ENCODE data around the gene ARHGEF38.

Gene ARHGEF38

GRCh38 chr4:105637408-105638176 lies 85.2 kb downstream of the ARHGEF38 start:
- H3K9ac ChIP-seq (ENCODE audit: low read depth in 1 of 2, low read length in 2 of 2): no peak overlapping the region
- H3K27me3 ChIP-seq (ENCODE audit: control insufficient read depth in 2 of 2, insufficient read depth in 2 of 2, low read length in 2 of 2): no peaks in the 10 kb centered on the region
- peak overlapping the region in 1 of 2 donors; percentile 13 for H3K27ac ChIP-seq (ENCODE audit: low read depth in 2 of 2, low read length in 2 of 2)
- H3K36me3 ChIP-seq (ENCODE audit: control insufficient read depth in 2 of 2, insufficient read depth in 2 of 2, low read length in 2 of 2): no peaks in the 10 kb centered on the region
- peaks cover 2 to 27% of the 10 kb centered on the region in 2 donors for H3K4me1 ChIP-seq (ENCODE audit: control insufficient read depth in 2 of 2, insufficient read depth in 2 of 2, low read length in 2 of 2)
- H3K4me3 ChIP-seq (ENCODE audit: low read length in 2 of 2): no peak overlapping the region
- H3K9me3 ChIP-seq (ENCODE audit: control insufficient read depth in 2 of 2, low read length in 2 of 2): no peaks in the 10 kb centered on the region

GRCh38 chr4:105641845-105642244 lies 89.4 kb downstream of the ARHGEF38 start:
- Histone ChIP-seq H3K27me3 (ENCODE audit: control insufficient read depth in 2 of 2, insufficient read depth in 2 of 2, low read length in 2 of 2) (no peaks in the 10 kb centered on the region), H3K4me3 (ENCODE audit: low read length in 2 of 2) (no peak overlapping the region), H3K9me3 (ENCODE audit: control insufficient read depth in 2 of 2, low read length in 2 of 2) (no peaks in the 10 kb centered on the region), H3K36me3 (ENCODE audit: control insufficient read depth in 2 of 2, insufficient read depth in 2 of 2, low read length in 2 of 2) (no peaks in the 10 kb centered on the region), H3K9ac (ENCODE audit: low read depth in 1 of 2, low read length in 2 of 2) (no peak overlapping the region), H3K4me1 (ENCODE audit: control insufficient read depth in 2 of 2, insufficient read depth in 2 of 2, low read length in 2 of 2) (peaks cover 2 to 4% of the 10 kb centered on the region in 2 donors), H3K27ac (ENCODE audit: low read depth in 2 of 2, low read length in 2 of 2) (no peak overlapping the region)

GRCh38 chr4:105644257-105644656 lies 91.8 kb downstream of the ARHGEF38 start:
- no peaks in the 10 kb centered on the region for H3K9me3 ChIP-seq (ENCODE audit: control insufficient read depth in 2 of 2, low read length in 2 of 2)
- H3K4me1 ChIP-seq (ENCODE audit: control insufficient read depth in 2 of 2, insufficient read depth in 2 of 2, low read length in 2 of 2): no peaks in the 10 kb centered on the region
- H3K36me3 ChIP-seq (ENCODE audit: control insufficient read depth in 2 of 2, insufficient read depth in 2 of 2, low read length in 2 of 2): no peaks in the 10 kb centered on the region
- no peaks in the 10 kb centered on the region for H3K27me3 ChIP-seq (ENCODE audit: control insufficient read depth in 2 of 2, insufficient read depth in 2 of 2, low read length in 2 of 2)
- no peak overlapping the region for H3K4me3 ChIP-seq (ENCODE audit: low read length in 2 of 2)
- H3K9ac ChIP-seq (ENCODE audit: low read depth in 1 of 2, low read length in 2 of 2): no peak overlapping the region
- no peak overlapping the region for H3K27ac ChIP-seq (ENCODE audit: low read depth in 2 of 2, low read length in 2 of 2)

- H3K27me3 ChIP-seq (ENCODE audit: control insufficient read depth in 2 of 2, insufficient read depth in 2 of 2, low read length in 2 of 2): no peaks in the 10 kb centered on the region
- H3K27ac ChIP-seq (ENCODE audit: low read depth in 2 of 2, low read length in 2 of 2): no peak overlapping the region
- H3K36me3 ChIP-seq (ENCODE audit: control insufficient read depth in 2 of 2, insufficient read depth in 2 of 2, low read length in 2 of 2): no peaks in the 10 kb centered on the region
- H3K4me1 ChIP-seq (ENCODE audit: control insufficient read depth in 2 of 2, insufficient read depth in 2 of 2, low read length in 2 of 2): no peaks in the 10 kb centered on the region
- no peaks in the 10 kb centered on the region for H3K9me3 ChIP-seq (ENCODE audit: control insufficient read depth in 2 of 2, low read length in 2 of 2)
- H3K4me3 ChIP-seq (ENCODE audit: low read length in 2 of 2): no peak overlapping the region
- no peak overlapping the region for H3K9ac ChIP-seq (ENCODE audit: low read depth in 1 of 2, low read length in 2 of 2)
Measured at GRCh38 chr4:105645440-105645839, 93.0 kb downstream of the ARHGEF38 start.

- Histone ChIP-seq H3K9me3 (ENCODE audit: control insufficient read depth in 2 of 2, low read length in 2 of 2) (no peaks in the 10 kb centered on the region), H3K9ac (ENCODE audit: low read depth in 1 of 2, low read length in 2 of 2) (no peak overlapping the region), H3K4me3 (ENCODE audit: low read length in 2 of 2) (no peak overlapping the region), H3K27me3 (ENCODE audit: control insufficient read depth in 2 of 2, insufficient read depth in 2 of 2, low read length in 2 of 2) (no peaks in the 10 kb centered on the region), H3K36me3 (ENCODE audit: control insufficient read depth in 2 of 2, insufficient read depth in 2 of 2, low read length in 2 of 2) (no peaks in the 10 kb centered on the region), H3K4me1 (ENCODE audit: control insufficient read depth in 2 of 2, insufficient read depth in 2 of 2, low read length in 2 of 2) (no peaks in the 10 kb centered on the region), H3K27ac (ENCODE audit: low read depth in 2 of 2, low read length in 2 of 2) (no peak overlapping the region)
Measured at GRCh38 chr4:105650190-105650589, 97.8 kb downstream of the ARHGEF38 start.

- Histone ChIP-seq H3K9me3 (ENCODE audit: control insufficient read depth in 2 of 2, low read length in 2 of 2) (no peaks in the 10 kb centered on the region), H3K9ac (ENCODE audit: low read depth in 1 of 2, low read length in 2 of 2) (no peak overlapping the region), H3K27ac (ENCODE audit: low read depth in 2 of 2, low read length in 2 of 2) (no peak overlapping the region), H3K4me3 (ENCODE audit: low read length in 2 of 2) (no peak overlapping the region), H3K36me3 (ENCODE audit: control insufficient read depth in 2 of 2, insufficient read depth in 2 of 2, low read length in 2 of 2) (no peaks in the 10 kb centered on the region), H3K27me3 (ENCODE audit: control insufficient read depth in 2 of 2, insufficient read depth in 2 of 2, low read length in 2 of 2) (no peaks in the 10 kb centered on the region), H3K4me1 (ENCODE audit: control insufficient read depth in 2 of 2, insufficient read depth in 2 of 2, low read length in 2 of 2) (no peaks in the 10 kb centered on the region)
Measured at GRCh38 chr4:105651884-105652283, 99.5 kb downstream of the ARHGEF38 start.

- no peak overlapping the region for H3K27ac ChIP-seq (ENCODE audit: low read depth in 2 of 2, low read length in 2 of 2)
- H3K36me3 ChIP-seq (ENCODE audit: control insufficient read depth in 2 of 2, insufficient read depth in 2 of 2, low read length in 2 of 2): no peaks in the 10 kb centered on the region
- no peaks in the 10 kb centered on the region for H3K9me3 ChIP-seq (ENCODE audit: control insufficient read depth in 2 of 2, low read length in 2 of 2)
- H3K27me3 ChIP-seq (ENCODE audit: control insufficient read depth in 2 of 2, insufficient read depth in 2 of 2, low read length in 2 of 2): no peaks in the 10 kb centered on the region
- no peak overlapping the region for H3K4me3 ChIP-seq (ENCODE audit: low read length in 2 of 2)
- no peaks in the 10 kb centered on the region for H3K4me1 ChIP-seq (ENCODE audit: control insufficient read depth in 2 of 2, insufficient read depth in 2 of 2, low read length in 2 of 2)
- no peak overlapping the region for H3K9ac ChIP-seq (ENCODE audit: low read depth in 1 of 2, low read length in 2 of 2)
Measured at GRCh38 chr4:105652286-105652888, 100.0 kb downstream of the ARHGEF38 start.

- H3K4me1 ChIP-seq (ENCODE audit: control insufficient read depth in 2 of 2, insufficient read depth in 2 of 2, low read length in 2 of 2): no peaks in the 10 kb centered on the region
- H3K27ac ChIP-seq (ENCODE audit: low read depth in 2 of 2, low read length in 2 of 2): no peak overlapping the region
- H3K4me3 ChIP-seq (ENCODE audit: low read length in 2 of 2): no peak overlapping the region
- no peaks in the 10 kb centered on the region for H3K9me3 ChIP-seq (ENCODE audit: control insufficient read depth in 2 of 2, low read length in 2 of 2)
- peaks cover 0 to 5% of the 10 kb centered on the region in 2 donors for H3K36me3 ChIP-seq (ENCODE audit: control insufficient read depth in 2 of 2, insufficient read depth in 2 of 2, low read length in 2 of 2)
- no peaks in the 10 kb centered on the region for H3K27me3 ChIP-seq (ENCODE audit: control insufficient read depth in 2 of 2, insufficient read depth in 2 of 2, low read length in 2 of 2)
- no peak overlapping the region for H3K9ac ChIP-seq (ENCODE audit: low read depth in 1 of 2, low read length in 2 of 2)
Measured at GRCh38 chr4:105657117-105657765, 104.8 kb downstream of the ARHGEF38 start.

- Histone ChIP-seq H3K9me3 (ENCODE audit: control insufficient read depth in 2 of 2, low read length in 2 of 2) (no peaks in the 10 kb centered on the region), H3K36me3 (ENCODE audit: control insufficient read depth in 2 of 2, insufficient read depth in 2 of 2, low read length in 2 of 2) (peaks cover 0 to 5% of the 10 kb centered on the region in 2 donors), H3K9ac (ENCODE audit: low read depth in 1 of 2, low read length in 2 of 2) (no peak overlapping the region), H3K27me3 (ENCODE audit: control insufficient read depth in 2 of 2, insufficient read depth in 2 of 2, low read length in 2 of 2) (no peaks in the 10 kb centered on the region), H3K4me3 (ENCODE audit: low read length in 2 of 2) (no peak overlapping the region), H3K4me1 (ENCODE audit: control insufficient read depth in 2 of 2, insufficient read depth in 2 of 2, low read length in 2 of 2) (no peaks in the 10 kb centered on the region), H3K27ac (ENCODE audit: low read depth in 2 of 2, low read length in 2 of 2) (no peak overlapping the region)
Measured at GRCh38 chr4:105659190-105659589, 106.8 kb downstream of the ARHGEF38 start.

- Histone ChIP-seq H3K27ac (ENCODE audit: low read depth in 2 of 2, low read length in 2 of 2) (no peak overlapping the region), H3K4me1 (ENCODE audit: control insufficient read depth in 2 of 2, insufficient read depth in 2 of 2, low read length in 2 of 2) (no peaks in the 10 kb centered on the region)
Measured at GRCh38 chr4:105661028-105661427, 108.6 kb downstream of the ARHGEF38 start.

More at GRCh38 chr4:105661028-105661427, 108.6 kb downstream of the ARHGEF38 start:
- Histone ChIP-seq H3K9me3 (ENCODE audit: control insufficient read depth in 2 of 2, low read length in 2 of 2) (no peaks in the 10 kb centered on the region), H3K9ac (ENCODE audit: low read depth in 1 of 2, low read length in 2 of 2) (no peak overlapping the region), H3K4me3 (ENCODE audit: low read length in 2 of 2) (no peak overlapping the region), H3K36me3 (ENCODE audit: control insufficient read depth in 2 of 2, insufficient read depth in 2 of 2, low read length in 2 of 2) (peaks cover 3 to 5% of the 10 kb centered on the region in 2 donors), H3K27me3 (ENCODE audit: control insufficient read depth in 2 of 2, insufficient read depth in 2 of 2, low read length in 2 of 2) (no peaks in the 10 kb centered on the region)

Data from mucosa of rectum (tissue), 2 donors.